Adrenal gland (tissue), 5 donors: ENCODE results near the gene ZNF394.

Experiments
- CTCF ChIP-seq, 6 experiments: fragments of 450-650 bp in 4 of 6; fragments of 200-600 bp in 2 of 6; sonication (generic) in 1 of 6; IDR thresholded peaks; 1 replicate in 5 of 6; 2 replicates in 1 of 6; pipeline versions ENCODE4 v1.5.1 to v1.8.0; 2016 to 2021; ENCODE audit warnings: antibody characterized with exemption in 6 of 6, mild to moderate bottlenecking in 2 of 6, moderate library complexity in 1 of 6
- POLR2A ChIP-seq, 2 donors: fragments of 450-650 bp; IDR thresholded peaks; one replicate each; pipeline ENCODE4 v1.6.1; 2017; ENCODE audit warnings: antibody characterized with exemption in 2 of 2, mild to moderate bottlenecking in 2 of 2, moderate library complexity in 1 of 2
- donor health status: DM: no; HTN: no; CAD: no.

DNA sequence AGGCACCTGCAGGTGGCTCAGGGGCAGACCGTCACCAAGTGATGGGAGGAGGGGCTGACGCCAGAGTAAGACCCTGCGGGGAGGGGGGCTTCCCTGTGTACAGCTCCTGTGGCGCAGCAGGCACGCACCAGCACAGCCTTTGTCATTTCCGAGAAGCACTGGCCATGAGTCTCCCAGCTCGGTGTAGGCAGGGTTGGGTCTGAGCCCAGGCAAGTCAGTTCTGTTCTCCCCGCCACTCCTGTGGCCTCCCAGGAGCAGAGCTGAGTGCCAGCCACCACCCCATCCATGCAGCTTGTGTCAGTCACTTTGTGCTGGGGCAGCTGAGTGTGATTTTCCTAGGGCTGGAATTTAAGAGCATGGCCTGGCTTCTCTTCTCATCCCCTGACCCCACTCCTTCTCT is 48.1 kb downstream of the ZNF394 start:
- TF ChIP-seq CTCF (IDR thresholded peaks at IDR 0.05) (no peak), POLR2A (IDR thresholded peaks at IDR 0.05) (no peak)
